ENCODE measurements around the gene HOPX.

- TF ChIP-seq CTCF (IDR thresholded peaks at IDR 0.05) (no peak), ZFX (IDR thresholded peaks at IDR 0.05; ENCODE audit: borderline replicate concordance) (no peak)
Measured at GRCh38 chr4:56643596-56643995, 37.5 kb downstream of the HOPX start.
